ENCODE results near the gene MYH6.

Gene MYH6

DNA sequence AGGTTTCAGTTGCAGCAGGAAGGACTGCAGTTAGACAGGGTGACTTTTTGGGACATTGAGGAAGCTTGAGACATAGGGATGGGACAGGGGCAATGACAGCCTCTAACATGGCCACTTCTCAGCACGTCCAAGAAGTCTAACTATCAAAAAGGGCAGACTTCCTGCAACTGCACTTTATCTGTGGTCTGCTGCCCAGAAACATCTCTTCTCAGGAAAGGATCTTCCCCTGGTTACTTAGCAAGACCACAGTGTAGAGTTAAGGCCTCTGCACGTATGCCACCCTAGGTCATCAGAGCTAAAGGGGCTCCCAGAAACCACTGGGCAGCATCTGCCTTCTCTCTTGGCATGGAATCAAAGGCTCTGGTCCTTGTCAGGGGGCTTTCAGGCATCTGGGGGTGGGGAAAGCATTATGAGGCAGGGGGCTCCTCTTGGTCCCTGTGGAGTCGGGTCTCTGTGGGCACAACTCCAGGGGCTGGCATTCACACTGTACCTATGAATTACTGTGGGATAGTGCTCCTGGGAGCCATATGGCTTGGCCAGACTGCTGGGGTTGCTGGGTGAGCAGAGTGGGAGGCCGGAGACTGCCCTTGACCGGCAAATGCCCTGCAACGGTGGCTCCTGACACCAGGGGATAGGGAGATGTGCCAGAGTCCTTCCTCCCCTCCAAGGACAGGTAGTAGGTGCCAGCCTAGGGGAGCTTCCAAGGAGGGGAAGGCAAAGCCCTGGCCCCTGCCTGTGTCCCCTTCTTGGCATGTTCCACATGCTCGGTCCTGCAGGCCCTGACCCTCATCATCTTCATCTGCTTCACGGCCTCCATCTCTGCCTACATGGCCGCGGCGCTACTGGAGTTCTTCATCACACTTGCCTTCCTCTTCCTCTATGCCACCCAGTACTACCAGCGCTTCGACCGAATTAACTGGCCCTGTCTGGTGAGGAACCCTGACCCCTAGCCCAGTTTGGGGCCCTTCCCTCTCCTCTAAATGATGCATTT is 30.2 kb downstream of the MYH6 start:
- FAIRE-seq (no peak), DNase-seq (ENCODE audit: insufficient read length, low spot score) (no peak)
- no peak for TF ChIP-seq POLR2A (IDR thresholded peaks at IDR 0.05; ENCODE audit: low read depth, low read length)

DNA sequence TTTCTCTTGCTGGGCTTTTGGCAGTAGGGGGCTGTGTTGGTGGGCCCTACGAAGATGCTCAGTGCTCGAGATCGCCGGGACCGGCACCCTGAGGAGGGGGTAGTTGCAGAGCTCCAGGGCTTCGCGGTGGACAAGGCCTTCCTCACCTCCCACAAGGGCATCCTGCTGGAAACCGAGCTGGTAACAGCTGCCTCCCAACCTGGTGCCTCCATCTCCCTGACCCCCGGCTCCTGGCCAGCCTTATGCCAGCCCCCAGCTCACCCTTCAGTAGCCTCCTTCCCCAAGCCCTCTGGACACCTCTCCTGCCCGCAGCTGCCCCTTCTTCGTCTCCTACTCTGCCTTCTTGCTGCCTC is 30.9 kb downstream of the MYH6 start:
- FAIRE-seq (no peak), DNase-seq (ENCODE audit: insufficient read length, low spot score) (no peak)
- no peak for TF ChIP-seq POLR2A (IDR thresholded peaks at IDR 0.05; ENCODE audit: low read depth, low read length)

GRCh38 chr14:23376482-23377197 is 31.4 kb downstream of the MYH6 start, which contains the start of gene CMTM5:
CMTM5 (plus strand) TSS chr14:23377046; CDS start chr14:23377252, 206 bp downstream.
- no peak for TF ChIP-seq POLR2A (IDR thresholded peaks at IDR 0.05; ENCODE audit: low read depth, low read length)
- FAIRE-seq (no peak), DNase-seq (ENCODE audit: insufficient read length, low spot score) (no peak)

GRCh38 chr14:23375527-23376251 is 32.4 kb downstream of the MYH6 start:
- FAIRE-seq (no peak), DNase-seq (ENCODE audit: insufficient read length, low spot score) (no peak)
- TF ChIP-seq POLR2A (IDR thresholded peaks at IDR 0.05; ENCODE audit: low read depth, low read length): no peak

- DNase-seq (ENCODE audit: insufficient read length, low spot score) (no peak), FAIRE-seq (no peak)
- no peak for TF ChIP-seq POLR2A (IDR thresholded peaks at IDR 0.05; ENCODE audit: low read depth, low read length)
These were observed 35.0 kb downstream of the MYH6 start for GRCh38 chr14:23373041-23373440.

- FAIRE-seq: no peak
- DNase-seq (ENCODE audit: insufficient read length, low spot score): no peak
- TF ChIP-seq POLR2A (IDR thresholded peaks at IDR 0.05; ENCODE audit: low read depth, low read length): no peak
These were observed 35.6 kb downstream of the MYH6 start, which contains the start of gene IL25 for GRCh38 chr14:23372509-23372908. IL25 (plus strand) TSS chr14:23372809.

DNA sequence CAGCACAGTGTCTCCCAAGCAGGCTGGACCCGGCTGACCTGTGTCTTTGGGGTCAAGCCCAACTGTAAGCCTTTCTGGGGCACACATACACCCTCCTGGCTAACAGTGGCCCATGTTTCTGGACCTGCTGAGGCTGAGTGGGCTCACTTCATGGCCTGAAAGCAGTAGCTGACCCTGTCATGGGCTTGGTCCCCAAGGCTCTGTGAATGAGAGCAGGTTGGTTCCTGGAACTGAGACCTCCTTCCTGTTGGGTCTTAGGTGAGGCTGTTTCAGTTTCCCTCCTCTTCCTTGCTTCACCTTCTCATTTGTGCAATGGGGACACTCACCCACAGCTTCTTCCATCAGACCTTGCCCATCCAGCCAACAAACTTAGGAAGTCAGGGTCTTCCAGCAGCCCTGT is 36.2 kb downstream of the MYH6 start:
- TF ChIP-seq POLR2A (IDR thresholded peaks at IDR 0.05; ENCODE audit: low read depth, low read length): no peak

DNA sequence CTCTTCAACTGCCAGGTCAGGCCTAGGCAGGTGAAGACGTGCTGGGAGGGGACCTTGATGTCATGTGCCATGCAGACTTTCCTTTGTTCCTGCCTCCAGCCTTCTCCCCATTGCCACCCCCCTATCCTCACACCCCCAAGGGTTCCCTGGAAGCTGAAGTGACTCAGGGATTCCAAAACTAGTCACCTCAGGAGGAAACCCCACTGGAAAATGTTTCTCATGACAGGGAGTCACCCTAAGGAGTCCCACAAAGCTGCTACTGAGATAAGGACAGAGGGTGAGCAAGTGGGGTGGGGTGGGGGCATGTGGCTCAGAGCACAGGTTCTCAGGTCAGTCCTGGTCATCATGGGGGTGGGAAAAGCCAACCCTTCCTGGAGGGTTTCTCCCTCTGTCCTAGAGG is 37.9 kb downstream of the MYH6 start:
- FAIRE-seq (no peak), DNase-seq (ENCODE audit: insufficient read length, low spot score) (no peak)
- no peak for TF ChIP-seq POLR2A (IDR thresholded peaks at IDR 0.05; ENCODE audit: low read depth, low read length)

More for the DNA sequence above, 36.2 kb downstream of the MYH6 start:
- DNase-seq (ENCODE audit: insufficient read length, low spot score) (no peak), FAIRE-seq (no peak)

- TF ChIP-seq POLR2A (IDR thresholded peaks at IDR 0.05; ENCODE audit: low read depth, low read length): no peak
- FAIRE-seq (no peak), DNase-seq (ENCODE audit: insufficient read length, low spot score) (no peak)
These were observed 41.6 kb downstream of the MYH6 start for GRCh38 chr14:23366426-23366921.

DNA sequence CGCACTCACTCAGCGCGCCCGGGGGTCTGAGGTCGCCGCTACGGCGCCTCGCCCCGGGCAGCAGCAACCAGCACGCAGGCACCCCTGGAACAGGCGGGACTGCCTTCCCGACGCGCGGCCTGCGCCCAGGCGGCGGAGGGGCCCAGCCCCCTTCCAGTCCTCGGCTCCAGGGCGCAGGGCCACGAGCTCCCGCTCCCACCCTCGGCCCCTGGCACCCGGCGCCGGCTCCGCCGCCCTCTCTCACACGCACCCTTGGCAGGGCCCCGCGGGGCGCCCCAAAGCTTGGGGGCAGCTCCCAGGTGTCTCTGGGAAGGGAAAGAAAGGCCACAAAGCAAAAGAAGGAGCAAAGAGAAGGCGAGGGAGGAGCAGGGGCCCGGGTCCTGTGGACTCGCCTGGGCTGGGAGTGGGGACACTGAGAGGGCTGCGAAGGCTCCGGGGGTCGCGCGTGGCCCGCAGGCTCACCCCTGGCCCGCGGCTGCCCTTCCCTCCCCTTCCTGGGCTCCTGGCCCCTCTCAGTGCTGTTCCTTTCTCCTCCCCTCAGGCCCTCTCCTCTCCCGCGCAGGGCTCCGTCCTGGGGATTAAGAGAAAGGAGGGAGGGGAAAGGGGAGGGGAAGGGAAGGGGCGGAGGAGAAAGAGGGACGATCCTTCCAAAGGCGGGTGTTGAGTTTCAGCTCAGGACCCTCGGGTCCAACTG is 42.2 kb downstream of the MYH6 start:
- no peak for FAIRE-seq
- TF ChIP-seq POLR2A (IDR thresholded peaks at IDR 0.05; ENCODE audit: low read depth, low read length): no peak
- no peak for DNase-seq (ENCODE audit: insufficient read length, low spot score)

DNA sequence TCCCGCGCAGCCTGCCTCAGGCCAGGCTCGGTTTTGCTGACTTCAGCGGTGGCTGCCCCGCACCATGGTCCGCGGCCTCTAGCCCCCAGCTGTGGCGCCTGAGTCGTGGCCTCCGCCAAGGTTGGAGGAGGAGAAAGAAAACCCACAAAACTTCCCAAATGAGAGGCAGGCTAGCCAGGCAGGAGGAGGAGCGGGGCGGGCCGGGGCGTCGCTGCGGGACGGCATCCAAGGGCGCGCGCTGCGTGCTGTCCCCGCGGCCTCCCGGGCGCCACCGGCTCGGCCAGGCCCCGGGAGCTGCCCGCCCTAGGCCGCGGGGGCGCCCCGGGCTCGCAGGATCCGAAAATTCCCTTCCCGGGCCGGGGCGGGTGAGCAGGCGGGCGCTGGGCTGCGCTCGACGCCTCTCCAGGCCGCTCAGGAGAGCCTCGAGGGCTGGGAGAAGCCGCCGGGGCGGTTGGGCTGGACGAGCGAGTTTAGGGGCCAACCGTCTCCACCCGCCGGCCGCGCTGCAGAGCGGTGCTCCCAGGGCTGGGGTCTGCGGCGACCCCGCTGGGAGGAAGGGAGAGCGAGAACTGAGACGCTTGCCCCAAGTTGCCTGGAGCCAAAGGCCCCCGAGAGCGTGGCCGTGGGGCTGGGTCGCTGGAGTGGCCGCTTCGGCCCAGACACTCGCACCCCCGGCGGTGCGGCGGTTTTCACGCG is 42.9 kb downstream of the MYH6 start, which contains the start of gene EFS:
Gene EFS, minus strand, starts transcription at position 137 of the 696 bp plus-strand sequence. CDS start 147 bp downstream, outside the sequence.
- TF ChIP-seq POLR2A (IDR thresholded peaks at IDR 0.05; ENCODE audit: low read depth, low read length): no peak
- FAIRE-seq (no peak), DNase-seq (ENCODE audit: insufficient read length, low spot score) (no peak)

Measured in H54 (cell line).